GM12874 (cell line): ENCODE measurements around the gene BLOC1S1.
A peak's percentile ranks its signal among the peaks of the same experiment; 100 is the strongest.

Source experiments
- CTCF ChIP-seq: IDR thresholded peaks from 2 replicates; pipeline ENCODE4 v1.5.1; 2011; ENCODE audit warnings: low read depth, mild to moderate bottlenecking, control low read depth, low read length, moderate library complexity; ENCODE audit not compliant: insufficient read depth

Gene BLOC1S1

GRCh38 chr12:55721601-55722213 lies 5.9 kb downstream of the BLOC1S1 start:
- no peak for TF ChIP-seq CTCF

DNA sequence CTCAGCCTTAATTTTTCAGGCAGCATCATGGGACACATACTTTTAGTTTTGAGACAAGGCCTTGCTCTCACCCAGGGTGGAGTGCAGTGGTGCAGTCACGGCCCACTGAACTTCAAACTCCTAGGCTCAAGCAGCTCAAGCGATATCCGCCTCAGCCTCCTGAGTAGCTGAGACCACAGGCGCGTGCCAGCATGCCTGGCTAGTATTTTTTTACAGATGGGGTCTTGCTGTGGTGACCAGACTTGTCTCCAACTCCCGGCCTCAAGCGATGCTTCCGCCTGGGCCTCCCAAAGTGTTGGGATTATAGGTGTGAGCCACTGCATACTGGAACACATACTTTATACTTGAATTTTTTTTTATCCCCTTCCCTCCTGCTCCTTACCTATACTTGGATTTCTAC lies 7.1 kb downstream of the BLOC1S1 start:
- TF ChIP-seq CTCF, result no peak

GRCh38 chr12:55723516-55724225 lies 7.8 kb downstream of the BLOC1S1 start:
- TF ChIP-seq CTCF, result no peak

DNA sequence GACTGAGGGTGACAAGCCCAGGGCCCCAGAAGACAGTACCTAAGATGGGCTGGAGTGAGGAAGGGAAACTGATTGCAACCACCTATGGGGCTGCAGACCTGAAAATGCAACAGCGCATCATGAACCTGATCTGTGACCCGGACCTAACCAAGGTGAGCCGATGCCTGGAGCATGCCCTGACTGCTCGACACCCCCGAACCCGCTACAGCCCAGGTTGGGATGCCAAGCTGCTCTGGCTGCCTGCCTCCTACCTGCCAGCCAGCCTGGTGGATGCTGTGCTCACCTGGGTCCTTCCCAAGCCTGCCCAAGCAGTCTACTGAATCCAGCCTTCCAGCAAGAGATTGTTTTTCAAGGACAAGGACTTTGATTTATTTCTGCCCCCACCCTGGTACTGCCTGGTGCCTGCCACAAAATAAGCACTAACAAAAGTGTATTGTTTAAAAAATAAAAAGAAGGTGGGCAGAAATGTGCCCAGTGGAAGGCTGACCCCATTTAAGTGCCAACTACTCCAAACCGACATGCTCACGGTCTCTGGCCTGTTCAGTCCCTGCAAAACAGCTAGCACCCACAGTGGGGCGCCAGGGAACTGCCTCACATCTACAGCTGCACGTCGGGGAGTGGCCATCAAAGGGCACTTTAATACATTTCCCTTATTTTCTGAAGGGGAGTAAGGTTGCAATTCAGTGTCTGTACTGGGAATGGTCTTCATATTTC lies 8.5 kb downstream of the BLOC1S1 start:
- peak; percentile 71 for TF ChIP-seq CTCF

- TF ChIP-seq CTCF, result no peak
Observed at GRCh38 chr12:55724940-55725309, 9.1 kb downstream of the BLOC1S1 start.

DNA sequence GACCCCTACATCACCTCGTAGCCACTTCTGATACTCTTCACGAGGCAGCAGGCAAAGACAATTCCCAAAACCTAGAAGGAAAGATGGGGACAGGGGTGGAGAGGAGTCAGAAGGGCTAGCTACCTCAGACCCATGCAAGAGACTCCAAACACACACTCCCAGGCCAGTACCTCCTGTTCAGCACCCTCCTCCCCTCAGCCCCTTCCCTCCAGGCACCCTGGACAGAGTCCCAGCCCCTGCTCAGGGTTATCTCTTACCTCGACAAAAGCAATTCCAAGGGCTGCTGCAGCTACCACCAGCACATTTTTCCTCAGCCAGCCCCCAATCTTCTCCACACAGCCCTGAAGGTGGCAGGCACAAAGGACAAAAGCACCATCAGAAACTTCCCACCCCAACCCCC lies 9.7 kb downstream of the BLOC1S1 start:
- no peak for TF ChIP-seq CTCF

DNA sequence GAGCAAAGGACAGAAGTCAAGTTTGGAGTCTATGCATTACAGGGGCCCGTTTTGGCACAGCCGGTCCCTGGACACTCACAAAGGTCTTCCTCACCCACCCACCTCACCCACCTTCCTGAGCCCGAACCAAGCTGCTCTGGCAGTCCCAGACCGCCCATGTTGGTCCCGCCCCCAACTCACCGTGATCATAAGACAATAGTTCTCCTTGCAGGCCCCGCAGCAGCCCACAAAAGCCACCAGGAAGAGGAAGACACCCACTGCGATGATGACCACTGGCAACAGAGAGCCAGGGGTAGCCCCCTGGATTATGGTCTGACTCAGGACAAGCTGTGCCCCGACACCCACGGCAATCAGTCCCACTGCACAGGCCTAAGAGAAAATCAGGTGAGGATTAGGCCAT lies 11.1 kb downstream of the BLOC1S1 start:
- no peak for TF ChIP-seq CTCF
